ENCODE data around the gene PLCL1.

Gene PLCL1

GRCh38 chr2:197964720-197965119, 160.3 kb downstream of the PLCL1 start:
- FAIRE-seq = no peak

GRCh38 chr2:197965756-197966155, 161.4 kb downstream of the PLCL1 start:
- FAIRE-seq = no peak

GRCh38 chr2:197969391-197969893, 165.0 kb downstream of the PLCL1 start:
- FAIRE-seq = no peak

GRCh38 chr2:197972061-197972460, 167.7 kb downstream of the PLCL1 start:
- no peak for FAIRE-seq

GRCh38 chr2:197972587-197972986, 168.2 kb downstream of the PLCL1 start:
- FAIRE-seq = no peak

- FAIRE-seq = no peak
Measured at GRCh38 chr2:197973772-197974171, 169.4 kb downstream of the PLCL1 start.

GRCh38 chr2:197975931-197976519, 171.6 kb downstream of the PLCL1 start:
- FAIRE-seq = no peak

- FAIRE-seq = no peak
Measured at GRCh38 chr2:197978971-197979370, 174.6 kb downstream of the PLCL1 start.

- FAIRE-seq = peak; percentile 25
Measured at GRCh38 chr2:197982565-197982964, 178.2 kb downstream of the PLCL1 start.

GRCh38 chr2:197985029-197985638, 180.7 kb downstream of the PLCL1 start:
- FAIRE-seq = no peak

- no peak for FAIRE-seq
Measured at GRCh38 chr2:197986977-197987376, 182.6 kb downstream of the PLCL1 start.

- FAIRE-seq = no peak
Measured at GRCh38 chr2:197990356-197990755, 186.0 kb downstream of the PLCL1 start.

GRCh38 chr2:197992482-197993133, 188.2 kb downstream of the PLCL1 start:
- FAIRE-seq = no peak

- FAIRE-seq = no peak
Measured at GRCh38 chr2:197993363-197993762, 189.0 kb downstream of the PLCL1 start.

GRCh38 chr2:197993830-197994229, 189.4 kb downstream of the PLCL1 start:
- no peak for FAIRE-seq

GRCh38 chr2:197994751-197995150, 190.4 kb downstream of the PLCL1 start:
- no peak for FAIRE-seq

GRCh38 chr2:197996583-197996982, 192.2 kb downstream of the PLCL1 start:
- FAIRE-seq = no peak

- FAIRE-seq = no peak
Measured at GRCh38 chr2:197997083-197997541, 192.7 kb downstream of the PLCL1 start.

GRCh38 chr2:197998702-197999101, 194.3 kb downstream of the PLCL1 start:
- FAIRE-seq = no peak

- FAIRE-seq = no peak
Measured at GRCh38 chr2:198000417-198000816, 196.0 kb downstream of the PLCL1 start.

- no peak for FAIRE-seq
Measured at GRCh38 chr2:198004173-198004572, 199.8 kb downstream of the PLCL1 start.

GRCh38 chr2:198004921-198005829, 200.8 kb downstream of the PLCL1 start:
- FAIRE-seq = no peak

GRCh38 chr2:198006733-198007132, 202.3 kb downstream of the PLCL1 start:
- no peak for FAIRE-seq

Data from G401.6 (cell line).